Measurements from ENCODE around the gene RASSF8.

RASSF8 gene

DNA sequence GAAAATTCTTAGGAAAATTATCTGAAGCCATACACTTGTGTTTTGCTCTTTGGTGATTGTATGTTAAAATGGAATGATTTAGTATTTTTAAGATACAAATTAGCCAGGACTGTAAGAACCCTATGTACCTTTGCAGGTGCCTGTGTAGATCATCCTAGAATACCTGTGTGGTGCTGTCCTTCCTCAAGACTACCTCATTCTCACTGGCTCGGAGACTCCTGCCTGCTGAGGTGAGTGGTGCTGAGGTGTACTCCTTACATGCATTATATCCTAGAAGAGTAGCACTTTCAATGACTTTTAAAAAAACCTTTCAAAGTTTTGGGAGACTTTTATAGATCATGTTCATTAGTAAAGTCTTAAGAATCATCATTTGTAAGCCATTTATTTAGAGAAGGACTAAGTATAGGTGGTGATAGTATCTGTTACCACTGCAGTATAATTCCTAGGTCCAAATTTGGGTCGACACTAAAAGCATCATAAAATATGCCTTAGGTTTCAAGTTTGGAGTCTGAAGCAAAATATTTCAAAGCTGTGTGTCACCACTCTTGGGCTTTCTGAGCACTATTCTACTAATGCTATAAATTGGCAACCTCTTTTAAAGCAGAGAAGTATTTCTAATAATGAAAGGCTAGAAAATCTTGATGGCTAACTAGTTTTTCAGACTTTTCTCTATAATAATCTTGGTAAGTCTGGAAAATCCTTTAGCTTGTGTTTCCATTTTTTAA lies 36.6 kb downstream of the RASSF8 start:
- DNase-seq = no peak

DNA sequence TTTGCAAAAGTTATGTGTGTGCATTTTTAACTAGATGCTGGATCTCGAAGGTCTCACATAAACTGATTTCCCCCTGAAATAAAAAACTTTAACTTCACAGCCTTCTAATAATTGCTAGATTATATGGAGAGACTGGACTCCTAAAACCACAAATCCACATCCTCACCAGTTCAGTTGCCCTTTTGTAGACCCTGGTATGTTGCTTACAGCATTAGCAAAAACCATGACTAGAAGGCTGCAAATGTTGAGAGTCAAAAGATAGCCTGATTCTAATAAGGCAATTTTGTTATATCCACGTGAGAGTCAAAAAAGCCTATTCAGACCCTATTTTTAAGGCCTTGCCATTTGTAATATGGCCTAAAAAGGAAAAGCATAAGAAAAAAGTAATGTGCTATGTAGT lies 37.4 kb downstream of the RASSF8 start:
- no peak for DNase-seq

DNA sequence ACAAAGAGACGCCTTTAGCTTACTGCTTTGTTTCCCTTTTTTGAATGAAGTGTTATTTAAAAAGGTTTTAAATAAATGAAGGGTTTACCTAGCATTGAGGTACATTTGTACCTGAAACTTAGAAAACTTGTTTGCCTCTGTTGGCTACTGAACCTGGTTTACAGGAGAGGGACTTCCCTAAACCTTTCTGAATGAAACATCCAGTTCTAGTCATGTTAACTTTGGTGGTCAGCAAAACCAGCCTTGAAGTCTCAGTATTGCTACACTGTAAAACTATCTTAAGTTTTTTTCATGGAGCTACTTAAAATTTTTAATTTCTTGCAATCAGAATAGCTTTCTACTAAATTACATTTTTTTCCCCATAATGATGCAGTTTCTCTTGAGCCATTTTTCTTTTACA lies 38.2 kb downstream of the RASSF8 start:
- no peak for DNase-seq

DNA sequence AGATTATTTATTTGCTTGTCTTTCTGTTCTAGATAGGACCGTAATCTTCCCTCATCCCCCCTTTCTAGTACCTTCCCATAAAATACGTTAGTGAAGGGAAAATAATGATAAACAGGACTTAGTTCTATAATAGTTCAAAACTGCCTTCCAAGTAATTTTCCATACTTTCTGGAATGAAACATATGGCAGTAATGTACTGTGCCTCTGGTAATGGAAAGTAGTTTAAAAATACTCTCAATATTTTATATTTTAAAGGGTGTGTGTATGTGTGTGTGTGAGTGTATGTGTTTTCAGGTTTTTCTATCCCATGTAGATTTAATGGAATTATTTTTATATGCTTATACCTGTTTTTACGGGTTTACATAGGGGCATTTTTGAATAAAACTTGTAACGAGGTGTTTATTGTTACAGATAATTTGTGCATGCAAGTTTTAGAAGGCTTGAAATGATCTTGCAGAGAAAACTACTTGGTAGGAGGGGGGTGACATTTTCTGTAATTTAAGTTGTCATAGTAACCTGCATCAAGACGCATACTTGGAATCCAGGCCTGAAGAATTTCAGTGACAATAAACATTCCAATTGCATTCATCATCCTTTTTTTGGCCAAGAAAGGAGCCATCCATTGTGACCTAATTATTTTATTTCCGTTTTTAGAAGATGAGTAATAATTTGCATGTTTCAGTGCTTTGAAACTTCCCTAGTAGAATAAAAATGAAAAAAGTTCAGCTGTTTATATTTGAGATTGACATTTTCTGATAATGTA lies 38.9 kb downstream of the RASSF8 start:
- no peak for DNase-seq

DNA sequence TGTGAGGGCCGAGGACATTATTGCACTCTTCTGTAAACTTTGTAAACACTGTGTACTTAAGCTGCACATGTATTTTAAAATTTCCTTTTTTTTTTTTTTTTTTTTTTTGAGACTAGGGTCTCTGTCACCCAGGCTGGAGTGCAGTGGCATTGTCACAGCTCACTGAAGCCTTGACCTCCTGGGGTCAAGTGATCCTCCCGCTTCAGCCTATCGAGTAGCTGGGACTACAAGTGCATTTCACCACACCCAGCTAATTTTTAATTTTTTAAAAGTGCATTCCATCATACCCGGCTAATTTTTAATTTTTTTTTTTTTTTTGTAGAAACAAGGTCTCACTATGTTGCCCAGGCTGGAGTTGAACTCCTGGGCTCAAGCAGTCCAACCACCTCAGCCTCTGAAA lies 42.4 kb downstream of the RASSF8 start:
- no peak for DNase-seq

DNA sequence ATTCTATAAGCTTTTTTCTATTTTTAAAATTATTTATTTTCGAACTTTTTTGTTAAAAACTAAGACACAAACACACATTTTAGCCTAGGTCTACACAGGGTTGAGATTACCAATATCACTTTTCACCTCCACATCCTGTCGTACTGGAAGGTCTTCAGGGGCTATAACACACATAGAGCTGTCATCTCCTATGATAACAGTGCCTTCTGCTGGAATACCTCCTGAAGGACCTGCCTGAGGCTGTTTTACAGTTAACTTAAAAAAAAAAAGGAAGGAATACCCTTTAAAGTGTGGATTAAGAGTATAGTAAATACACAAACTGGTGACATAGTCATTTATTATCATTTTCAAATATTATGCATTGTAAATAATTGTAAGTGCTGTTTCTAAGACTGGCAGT lies 43.0 kb downstream of the RASSF8 start:
- DNase-seq = no peak

DNA sequence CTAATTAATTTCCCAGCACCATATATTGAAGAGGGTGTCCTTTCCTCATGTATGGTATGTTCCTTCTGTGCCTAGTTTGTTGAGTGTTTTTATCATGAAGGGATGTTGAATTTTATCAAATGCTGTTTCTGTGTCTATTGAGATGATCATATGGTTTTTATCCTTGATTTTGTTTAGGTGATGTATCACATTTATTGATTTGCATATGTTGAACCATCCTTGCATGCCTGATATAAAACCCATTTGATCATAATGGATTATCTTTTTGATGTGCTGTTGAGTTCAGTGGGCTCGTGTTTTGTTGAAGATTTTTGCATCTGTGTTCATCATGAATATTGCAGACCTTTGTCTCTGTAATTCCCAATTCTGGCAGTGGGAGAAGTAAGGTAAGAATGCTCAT lies 44.6 kb downstream of the RASSF8 start:
- DNase-seq = no peak

DNA sequence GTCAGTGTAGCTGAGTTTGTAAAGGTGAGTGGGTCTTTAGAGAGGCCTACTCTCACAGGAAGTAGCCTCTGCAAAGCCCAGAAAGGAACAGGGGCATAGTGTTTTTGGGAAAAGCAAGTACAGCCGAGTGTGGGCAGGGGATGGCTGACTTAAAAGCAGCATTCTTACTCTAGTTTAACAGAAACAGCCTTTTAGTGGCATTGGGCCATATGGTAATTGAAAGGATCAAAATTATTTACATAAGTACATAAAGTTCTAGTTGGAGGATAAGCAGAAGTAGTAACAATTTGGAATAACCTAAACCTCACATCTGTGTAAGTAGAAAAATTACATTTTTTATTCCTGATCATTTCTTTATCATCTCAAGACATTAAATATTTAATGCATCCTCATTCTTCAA lies 49.1 kb downstream of the RASSF8 start:
- DNase-seq = no peak

DNA sequence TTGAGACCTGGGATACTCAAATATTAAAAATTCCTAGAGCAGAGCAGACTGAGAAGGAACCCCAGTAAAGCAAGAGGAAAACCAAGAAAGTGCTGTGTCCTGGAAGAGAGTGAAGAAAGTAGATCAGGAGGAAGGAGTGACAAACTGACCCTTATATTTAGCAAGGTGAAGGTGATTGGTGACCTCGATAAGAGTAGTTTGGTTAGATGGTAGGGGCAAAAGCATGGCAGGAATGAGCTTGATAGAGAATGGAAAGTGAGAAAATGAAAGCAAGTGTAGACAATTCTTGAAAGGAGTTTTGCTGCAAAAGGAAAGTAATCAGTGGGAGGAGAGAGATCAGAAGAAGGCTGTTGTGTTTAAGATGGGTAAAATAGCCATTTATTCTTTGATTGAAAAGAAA lies 51.1 kb downstream of the RASSF8 start:
- DNase-seq = no peak

DNA sequence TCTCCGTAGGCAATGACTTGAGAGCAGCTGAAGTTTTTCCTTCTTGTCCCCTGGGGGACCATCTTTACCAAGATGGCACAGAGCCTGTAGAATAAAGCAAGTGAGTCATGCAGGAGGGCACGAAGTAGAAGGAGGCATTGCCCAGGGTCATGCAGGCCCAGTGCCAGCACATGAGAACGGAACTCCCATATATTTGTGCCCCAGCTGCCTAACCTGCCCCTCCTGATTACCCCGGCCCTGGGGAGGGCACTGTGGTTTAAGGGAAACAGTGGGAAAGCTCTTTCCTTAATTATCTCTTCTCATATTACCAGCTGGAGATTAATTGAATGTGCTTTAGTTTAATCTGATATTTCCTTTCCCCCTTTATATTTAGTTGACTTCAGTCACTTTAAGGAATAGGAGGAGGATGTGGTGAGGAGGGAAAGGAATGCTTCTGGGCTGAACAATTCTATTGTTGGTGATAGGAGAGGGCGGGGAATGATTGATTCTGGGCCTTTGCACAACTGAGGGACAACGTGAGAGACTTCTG lies 51.9 kb downstream of the RASSF8 start:
- DNase-seq = no peak

DNA sequence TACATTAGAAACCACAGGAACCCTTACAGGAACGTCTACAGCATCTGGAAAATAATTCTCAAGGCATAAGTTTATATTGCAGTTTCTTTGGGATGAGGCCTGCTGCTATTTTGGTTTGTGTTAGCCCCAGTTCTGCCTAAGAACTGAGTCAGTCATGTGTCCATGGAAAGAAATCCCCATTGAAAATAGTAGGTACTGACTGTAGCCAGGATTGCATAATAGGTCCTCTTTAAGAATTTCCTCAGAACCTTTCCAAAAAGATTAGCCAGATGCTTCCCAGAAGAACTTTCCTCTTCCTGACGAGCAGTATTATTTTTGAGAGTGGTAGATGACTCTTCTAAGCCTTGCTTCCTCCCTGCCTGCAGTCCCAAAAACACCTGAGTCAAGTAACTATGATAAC lies 52.6 kb downstream of the RASSF8 start:
- no peak for DNase-seq

DNA sequence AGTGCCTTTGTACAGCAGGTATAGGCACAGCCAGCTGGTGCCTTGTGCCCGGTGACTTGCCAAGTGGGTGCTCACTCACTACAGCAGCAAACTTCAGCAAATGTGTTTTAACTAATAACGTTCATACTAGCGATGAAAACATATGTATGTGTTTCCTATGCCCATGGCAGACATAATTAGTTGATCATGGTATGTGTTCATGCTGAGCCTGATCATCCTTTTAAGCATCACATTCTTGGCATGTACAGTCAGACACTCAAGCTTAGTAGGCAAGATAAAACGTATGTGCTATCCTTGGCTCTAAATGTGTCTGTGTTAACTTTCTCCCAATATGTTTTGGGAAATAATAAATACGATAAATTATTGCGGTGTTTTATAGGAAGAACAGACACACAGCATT lies 55.6 kb downstream of the RASSF8 start:
- DNase-seq = no peak

DNA sequence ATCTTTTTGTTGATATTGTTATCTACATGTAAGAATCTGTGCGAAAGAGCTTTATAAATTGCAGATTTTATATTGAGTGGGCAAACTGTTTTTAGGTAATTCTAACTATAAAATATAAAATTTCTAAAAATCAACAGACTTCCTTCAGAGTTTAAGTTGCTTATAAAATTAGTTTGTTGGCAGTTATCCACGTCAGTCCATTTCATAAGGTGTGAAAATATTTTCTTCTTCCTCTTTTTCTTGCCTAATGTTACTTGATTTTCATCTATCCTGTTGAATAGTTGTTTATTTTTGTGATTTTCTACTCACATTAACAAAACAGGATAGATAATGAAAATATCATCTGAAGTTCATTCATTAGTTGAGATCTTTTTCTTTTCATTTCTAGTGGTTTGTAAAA lies 58.0 kb downstream of the RASSF8 start:
- no peak for DNase-seq

DNA sequence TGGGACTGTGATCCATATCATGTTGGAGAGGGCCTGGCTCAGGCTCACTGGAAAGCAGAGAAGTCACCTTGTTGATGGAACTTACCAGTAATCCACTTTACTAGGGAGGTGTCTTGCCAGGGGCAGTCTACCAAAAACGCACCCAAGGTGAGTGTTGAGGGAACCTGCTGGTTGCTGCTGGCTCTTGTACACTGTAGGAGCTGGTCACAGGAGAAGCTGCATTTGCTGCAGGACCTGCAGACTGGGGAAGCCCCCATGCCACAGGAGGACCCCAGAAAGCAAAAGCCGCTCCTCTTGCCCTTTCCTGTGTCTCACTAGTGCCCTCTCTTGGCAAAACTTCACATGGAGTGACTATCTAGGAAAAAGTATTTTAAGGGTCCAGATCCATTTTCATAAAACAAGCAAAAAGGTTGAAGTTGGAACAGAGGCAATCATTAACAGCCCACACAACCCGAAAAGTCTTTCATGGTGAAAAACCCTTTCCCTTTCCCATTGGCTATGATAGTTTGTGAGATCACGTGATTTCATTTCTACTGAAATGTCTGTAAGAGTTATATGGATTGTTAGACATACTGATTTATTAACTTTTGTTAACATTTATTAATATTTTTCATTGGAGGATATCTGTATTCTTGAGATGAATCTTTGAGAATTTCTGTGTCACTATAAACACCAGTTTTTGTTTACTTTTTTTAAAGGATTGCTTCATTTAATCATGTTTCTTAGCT lies 59.2 kb downstream of the RASSF8 start:
- no peak for DNase-seq

DNA sequence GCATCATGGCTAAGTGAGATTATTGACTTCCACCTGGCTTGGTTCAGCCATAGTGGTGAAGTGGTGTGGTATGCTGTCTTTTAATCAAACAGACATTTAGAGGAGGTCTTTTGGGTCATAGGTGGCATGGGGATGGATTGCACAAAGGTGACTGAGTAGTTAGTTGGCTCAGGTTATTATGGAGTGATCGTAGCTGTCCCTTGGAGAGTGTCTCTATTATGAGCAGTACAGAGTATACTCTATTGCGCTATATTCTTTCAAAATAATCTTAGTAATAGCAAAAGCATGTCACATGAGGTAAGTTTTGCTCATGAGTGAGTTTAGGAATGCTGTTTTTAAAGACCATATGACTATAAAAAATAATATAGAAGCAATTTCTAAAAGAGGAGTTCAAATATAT lies 60.4 kb downstream of the RASSF8 start:
- DNase-seq = no peak

DNA sequence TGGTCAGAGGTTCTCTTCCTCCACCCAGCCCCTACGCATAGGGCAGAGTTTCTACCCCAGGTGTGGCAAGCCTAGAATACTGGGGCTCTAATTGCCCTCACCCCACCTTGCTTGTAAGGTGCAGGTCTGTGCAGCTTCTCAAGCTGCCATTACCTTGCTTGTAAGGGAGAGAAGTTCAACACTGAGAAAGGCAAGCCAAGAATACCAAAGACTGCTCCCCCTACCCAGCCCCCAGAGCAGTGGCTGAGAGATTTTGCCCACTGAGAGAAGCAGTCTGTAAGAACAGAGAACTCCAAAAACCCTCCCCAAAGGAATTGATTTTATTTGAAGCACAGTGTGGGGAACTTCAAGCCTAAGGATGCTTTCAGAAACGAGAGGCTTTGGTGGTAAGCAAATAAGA lies 63.1 kb downstream of the RASSF8 start:
- DNase-seq = no peak

DNA sequence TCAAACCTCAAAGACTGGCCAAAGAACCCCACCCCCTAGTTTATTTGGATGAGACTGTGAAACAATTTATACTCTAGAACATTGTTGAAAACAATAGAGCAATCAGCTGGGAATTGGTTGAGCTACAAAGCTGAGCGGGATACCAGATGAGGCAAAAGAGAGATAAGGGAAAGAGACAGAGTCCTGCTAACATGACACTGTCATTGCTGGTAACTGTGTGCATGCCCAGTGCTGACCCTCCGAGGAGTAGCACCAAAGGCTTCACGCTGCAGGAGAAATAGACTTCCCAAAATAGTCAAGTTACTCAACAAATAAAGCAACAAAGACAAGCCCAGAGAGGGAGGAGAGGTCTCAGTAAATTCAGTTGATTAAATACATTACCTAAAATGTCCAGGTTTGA lies 63.6 kb downstream of the RASSF8 start:
- no peak for DNase-seq

DNA sequence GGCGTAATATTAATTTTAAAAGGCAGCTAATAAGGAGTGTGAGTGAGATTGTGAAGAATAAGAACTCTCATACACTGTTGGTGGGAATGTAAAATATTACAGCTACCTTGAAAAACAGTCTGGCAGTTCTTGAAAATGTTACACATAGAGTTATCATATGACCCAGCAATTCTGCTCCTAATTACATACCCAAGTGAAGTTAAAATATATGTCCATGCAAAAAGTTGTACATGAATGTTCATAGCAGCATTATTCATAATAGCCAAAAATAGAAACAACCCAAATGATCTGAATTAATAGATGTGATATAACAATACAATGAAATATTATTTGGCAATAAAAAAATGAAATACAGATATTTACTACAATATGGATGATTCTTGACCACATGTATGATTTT lies 68.2 kb downstream of the RASSF8 start:
- DNase-seq = no peak

DNA sequence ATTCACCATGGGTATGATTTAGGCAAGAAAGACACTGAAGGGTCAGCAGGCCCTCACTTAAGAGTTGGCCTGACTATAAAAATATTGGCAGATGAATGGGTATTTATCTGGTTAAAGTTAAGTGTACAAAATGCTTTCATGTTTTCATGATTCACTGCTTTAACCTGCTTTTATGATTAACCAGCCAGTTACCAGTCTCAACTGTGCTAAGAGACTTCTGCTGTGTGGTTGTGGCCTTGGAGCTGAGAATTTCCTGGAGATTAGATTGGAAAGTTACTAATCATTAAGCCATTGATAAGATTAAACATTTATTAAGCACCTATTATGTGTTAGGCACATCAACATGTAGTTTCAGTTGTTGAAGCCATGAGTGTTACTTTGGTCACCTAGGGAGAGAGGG lies 68.9 kb downstream of the RASSF8 start:
- DNase-seq = no peak

DNA sequence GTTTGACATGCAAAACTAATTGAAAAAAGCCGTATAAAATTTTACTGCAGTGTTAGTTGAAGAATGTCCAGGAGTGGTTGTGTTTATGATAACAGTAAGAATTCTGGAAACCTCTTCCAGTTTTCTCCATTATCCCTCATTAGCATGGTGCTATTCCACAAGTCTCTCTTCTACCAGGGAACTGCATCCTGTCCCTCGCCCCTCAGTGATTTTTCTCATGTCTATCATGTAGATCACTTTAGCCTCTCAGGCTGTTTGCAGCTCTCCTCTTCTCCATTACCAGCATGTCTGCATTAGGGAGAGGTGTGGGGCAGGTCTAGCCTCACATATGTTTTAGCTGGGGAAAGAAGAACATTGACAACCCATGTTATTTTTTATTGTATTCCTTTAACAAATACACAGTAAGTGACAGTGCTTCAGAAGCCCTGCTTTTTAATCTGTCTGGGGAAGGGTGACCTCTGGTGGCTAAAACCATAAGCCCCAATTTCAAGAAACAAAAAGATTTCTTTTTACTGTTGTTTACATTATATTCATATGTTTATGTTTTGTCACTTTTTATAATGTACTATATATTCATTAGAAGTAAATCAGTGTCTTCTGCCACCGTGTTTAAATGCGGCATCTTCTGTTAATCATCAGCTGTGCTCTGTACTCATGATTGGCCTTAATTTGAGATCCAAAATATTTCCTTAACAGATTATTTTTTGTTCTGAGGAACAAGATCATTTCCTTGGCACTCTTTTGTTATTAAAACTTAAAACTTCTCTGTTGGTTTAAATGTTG lies 70.7 kb downstream of the RASSF8 start:
- DNase-seq = no peak

DNA sequence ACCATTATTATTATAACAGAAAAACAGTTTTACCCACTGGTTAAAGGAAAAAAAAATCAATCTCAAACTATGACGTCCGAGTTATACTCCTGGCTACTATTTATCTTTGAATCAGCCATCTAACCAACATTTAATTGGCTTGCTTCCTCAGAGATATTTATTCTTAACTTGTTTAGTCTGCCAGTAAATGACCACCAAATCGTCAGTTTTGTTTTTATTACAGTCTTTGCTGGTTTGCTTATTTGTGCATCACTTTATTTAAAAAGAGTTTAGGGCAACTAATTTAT lies 71.2 kb downstream of the RASSF8 start:
- DNase-seq = no peak

DNA sequence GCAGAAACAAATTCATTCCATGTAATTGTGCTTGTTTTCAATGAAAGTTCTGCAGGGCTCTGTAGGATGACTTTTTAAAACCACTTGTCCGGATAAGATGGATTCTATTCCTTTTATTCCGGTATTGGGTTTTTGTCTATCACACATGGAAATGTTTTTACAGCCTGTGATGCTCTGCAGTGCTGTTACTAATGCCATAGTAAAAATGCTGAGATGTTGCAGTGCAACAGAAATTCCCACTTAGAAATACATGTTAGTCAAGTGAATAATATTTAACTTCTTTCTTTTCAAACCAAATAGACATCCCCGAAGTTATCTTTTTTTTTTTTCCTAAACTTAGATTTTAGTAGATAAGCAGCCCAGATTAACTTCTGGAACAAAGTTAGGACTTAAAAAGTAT lies 71.9 kb downstream of the RASSF8 start:
- no peak for DNase-seq

DNA sequence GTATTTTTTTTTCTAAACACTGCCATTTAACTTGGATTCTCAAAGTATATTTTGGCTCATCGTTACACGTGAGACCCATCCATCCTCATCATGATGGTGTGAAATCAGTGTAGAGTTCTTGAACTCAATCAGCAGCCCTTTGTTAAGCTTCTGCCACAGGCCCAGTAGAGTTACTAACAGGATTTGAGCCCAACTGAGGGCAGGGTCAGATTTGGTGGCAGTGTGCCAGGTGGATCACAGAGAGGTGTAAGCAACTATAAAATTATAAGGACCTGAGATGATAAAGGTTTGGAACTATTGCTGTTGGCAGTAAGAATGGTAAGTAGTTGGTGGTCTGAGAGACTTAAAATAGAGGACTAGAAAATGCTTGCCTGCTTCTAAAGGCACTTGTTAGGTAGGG lies 72.8 kb downstream of the RASSF8 start:
- DNase-seq = no peak
